Posterior cingulate gyrus (tissue), 11 donors: Measurements from ENCODE around the gene NEDD1.

Experiments
- DNase-seq, 10 donors: peaks; one replicate each; pipeline versions ENCODE4 v3.0.0 to v3.0.0-alpha.2; 2020 to 2021; ENCODE audit warnings: mixed read lengths in 3 of 10
- intact Hi-C: fragments of 100-400 bp; cut with DNase I; formaldehyde crosslinking; loops from one replicate; pipeline ENCODE4 v1.15.1; 2023

NEDD1 gene

GRCh38 chr12:96906849-96907670 is at the start of gene NEDD1:
NEDD1 (plus strand) TSS chr12:96907257; CDS start chr12:96909760, 2,503 bp downstream.
- peak; percentile 64 to 97 (median 78) for DNase-seq
- intact Hi-C loops, result no loop called here

DNA sequence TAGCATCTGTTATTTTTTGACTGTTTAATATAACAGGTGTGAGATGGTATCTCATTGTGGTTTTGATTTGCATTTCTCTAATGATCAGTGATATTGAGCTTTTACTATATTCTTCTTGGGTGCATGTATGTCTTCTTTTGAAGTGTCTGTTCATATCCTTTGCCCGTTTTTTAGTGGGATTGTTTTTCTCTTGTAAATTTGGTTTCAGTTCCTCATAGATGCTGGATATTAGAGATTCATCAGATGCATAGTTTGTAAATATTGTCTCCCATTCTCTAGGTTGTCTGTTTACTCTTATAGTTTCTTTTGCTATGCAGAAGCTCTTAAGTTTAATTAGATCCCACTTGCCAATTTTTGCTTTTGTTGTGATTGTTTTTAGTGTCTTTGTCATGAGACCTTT is 48.9 kb upstream of the NEDD1 start:
- intact Hi-C loops, result no loop called here
- DNase-seq, result no peak

GRCh38 chr12:96861656-96862055 is 45.4 kb upstream of the NEDD1 start:
- no peak for DNase-seq
- intact Hi-C loops, result no loop called here

DNA sequence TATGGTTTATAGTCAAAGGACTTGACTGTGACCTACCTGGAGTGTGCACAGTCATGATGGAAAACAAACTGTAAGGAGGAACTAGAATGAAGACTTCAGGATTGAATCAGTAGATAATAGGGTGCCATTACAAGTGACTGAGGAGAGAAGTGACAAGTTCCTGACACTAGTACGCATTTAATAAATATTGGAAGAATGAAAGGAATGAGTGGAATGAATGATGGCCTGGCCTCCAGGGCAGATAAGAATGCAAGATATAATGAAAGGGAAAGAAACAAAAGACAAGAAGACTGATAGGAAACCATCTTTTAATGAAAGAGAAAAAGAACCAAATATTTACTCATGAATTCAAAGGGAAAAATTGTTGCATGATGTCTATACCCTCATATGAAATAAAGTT is 44.7 kb upstream of the NEDD1 start:
- DNase-seq, result no peak
- intact Hi-C loops, result no loop called here

- DNase-seq, result no peak
- intact Hi-C loops, result no loop called here
Observed at GRCh38 chr12:96864335-96864734, 42.7 kb upstream of the NEDD1 start.

GRCh38 chr12:96866801-96867590 is 40.1 kb upstream of the NEDD1 start:
- intact Hi-C loops, result no loop called here
- no peak for DNase-seq

- no peak for DNase-seq
- intact Hi-C loops, result no loop called here
Observed at GRCh38 chr12:96870946-96871345, 36.1 kb upstream of the NEDD1 start.

DNA sequence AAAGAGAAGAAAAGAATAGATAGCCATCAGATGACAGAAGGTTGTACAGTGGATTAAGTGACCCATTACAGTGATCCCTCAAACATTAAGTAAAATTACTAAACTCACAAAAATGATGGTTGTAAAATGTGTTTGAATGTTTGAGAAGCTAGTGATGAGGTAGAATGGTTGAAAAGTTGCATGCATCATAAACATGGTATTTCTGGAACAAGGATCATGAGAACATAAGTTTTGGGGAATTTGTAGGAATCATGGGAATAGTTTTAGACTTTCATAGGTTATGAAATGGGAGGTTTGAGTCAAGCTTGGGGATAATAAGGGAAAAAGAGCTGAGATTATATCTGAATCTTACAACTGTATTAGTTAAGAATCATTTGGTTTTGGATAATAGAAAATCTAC is 34.1 kb upstream of the NEDD1 start:
- intact Hi-C loops, result no loop called here
- no peak for DNase-seq

GRCh38 chr12:96874211-96874610 is 32.8 kb upstream of the NEDD1 start:
- intact Hi-C loops, result no loop called here
- no peak for DNase-seq

DNA sequence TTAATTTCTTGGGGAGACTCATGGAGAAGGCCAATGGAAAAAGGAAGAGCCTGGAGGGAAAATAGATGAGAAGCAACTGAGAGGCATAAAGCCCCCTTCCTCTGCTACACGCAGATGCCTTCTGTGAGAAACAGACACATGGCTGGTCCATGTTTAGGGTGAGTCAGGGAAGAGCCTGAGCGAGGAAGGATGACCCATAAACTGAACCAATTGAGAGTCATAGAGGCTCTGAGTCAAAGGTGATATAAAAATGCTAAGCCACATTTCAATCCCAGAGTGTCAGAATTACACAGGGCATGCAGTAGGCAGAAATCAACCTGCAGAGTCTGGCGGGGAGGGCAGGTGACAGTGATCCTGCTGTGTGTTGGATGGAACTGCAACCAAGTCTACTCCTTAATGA is 30.1 kb upstream of the NEDD1 start:
- DNase-seq, result no peak
- intact Hi-C loops, result no loop called here

DNA sequence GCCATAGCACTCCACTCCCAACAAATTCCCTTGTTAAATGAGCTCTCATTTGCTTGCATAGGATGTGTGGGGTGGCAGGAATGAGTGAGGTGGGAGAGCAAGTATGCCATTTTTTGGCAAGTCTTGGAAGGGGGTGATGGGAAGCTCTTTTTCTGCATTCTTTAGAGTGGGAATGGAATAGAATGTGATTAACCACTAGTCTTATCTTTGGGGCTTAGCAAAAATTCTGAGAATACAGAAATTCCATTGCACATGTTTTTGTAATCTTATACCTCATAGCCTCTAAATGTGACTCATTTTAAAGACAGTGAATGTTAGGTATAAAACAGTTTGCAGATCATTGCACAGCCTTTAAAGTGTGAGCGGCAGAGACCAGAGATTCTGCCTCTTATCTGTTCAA is 28.4 kb upstream of the NEDD1 start:
- intact Hi-C loops, result no loop called here
- DNase-seq, result no peak

- peak in 1 of 10 donors; percentile 32 for DNase-seq
- intact Hi-C loops, result no loop called here
Observed at GRCh38 chr12:96879301-96879700, 27.8 kb upstream of the NEDD1 start.

- intact Hi-C loops, result no loop called here
- DNase-seq, result no peak
Observed at GRCh38 chr12:96880220-96880619, 26.8 kb upstream of the NEDD1 start.

GRCh38 chr12:96881608-96882007 is 25.4 kb upstream of the NEDD1 start:
- DNase-seq, result no peak
- intact Hi-C loops, result no loop called here

DNA sequence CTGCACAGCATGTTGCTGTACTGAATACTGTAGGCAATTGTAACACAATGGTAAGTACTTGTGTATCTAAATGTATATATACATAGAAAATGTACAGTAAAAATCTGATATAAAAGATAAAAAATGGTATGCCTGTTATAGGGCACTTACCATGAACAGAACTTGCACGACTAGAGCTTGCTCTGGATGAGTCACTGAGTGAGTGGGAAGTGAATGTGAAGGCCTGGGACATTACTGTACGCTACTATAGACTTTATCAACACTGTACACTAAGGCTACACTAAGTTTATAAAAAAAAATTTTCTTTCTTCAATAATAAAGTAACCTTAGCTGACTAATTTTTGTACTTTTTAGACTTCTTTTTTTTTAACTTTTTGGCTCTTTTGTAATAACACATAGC is 24.2 kb upstream of the NEDD1 start:
- no peak for DNase-seq

GRCh38 chr12:96883571-96883970 is 23.5 kb upstream of the NEDD1 start:
- intact Hi-C loops, result no loop called here
- no peak for DNase-seq

More for the DNA sequence above, 24.2 kb upstream of the NEDD1 start:
- intact Hi-C loops, result no loop called here

DNA sequence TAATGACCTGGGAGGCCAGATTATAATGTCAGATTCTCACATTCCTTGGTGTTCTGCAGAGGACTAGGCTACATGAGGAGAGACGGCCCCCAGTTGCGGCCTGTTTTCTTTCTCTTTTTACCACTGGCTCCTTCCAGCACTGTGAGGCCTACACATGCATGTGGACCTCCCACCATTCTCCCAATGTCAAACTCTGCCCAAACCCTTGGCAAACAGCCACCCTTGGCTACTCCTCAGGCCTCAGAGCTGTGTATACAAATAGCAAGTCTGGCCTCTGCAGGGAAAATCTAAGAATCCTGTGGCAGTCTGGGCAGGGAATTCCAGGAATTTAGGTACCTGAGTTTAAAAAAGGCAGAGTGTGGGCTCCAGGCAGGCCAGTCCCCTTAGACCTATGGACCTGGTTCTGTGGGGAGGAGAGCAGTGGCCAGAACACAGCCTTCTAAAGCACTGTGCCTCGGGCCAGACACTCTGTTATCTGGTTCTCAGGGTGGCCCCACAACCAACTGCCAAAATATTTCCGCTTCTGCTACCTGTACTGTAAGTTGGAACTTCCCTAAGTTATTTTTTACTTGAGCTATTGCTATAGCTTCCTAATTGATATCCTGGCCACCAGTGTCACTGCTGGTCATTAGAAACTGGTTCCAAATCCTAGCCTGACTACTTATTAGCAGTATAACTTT is 19.9 kb upstream of the NEDD1 start:
- intact Hi-C loops, result no loop called here
- DNase-seq, result peak in 7 of 10 donors; percentile 7 to 72 (median 38)

- DNase-seq, result no peak
- intact Hi-C loops, result no loop called here
Observed at GRCh38 chr12:96889273-96889933, 17.7 kb upstream of the NEDD1 start.

DNA sequence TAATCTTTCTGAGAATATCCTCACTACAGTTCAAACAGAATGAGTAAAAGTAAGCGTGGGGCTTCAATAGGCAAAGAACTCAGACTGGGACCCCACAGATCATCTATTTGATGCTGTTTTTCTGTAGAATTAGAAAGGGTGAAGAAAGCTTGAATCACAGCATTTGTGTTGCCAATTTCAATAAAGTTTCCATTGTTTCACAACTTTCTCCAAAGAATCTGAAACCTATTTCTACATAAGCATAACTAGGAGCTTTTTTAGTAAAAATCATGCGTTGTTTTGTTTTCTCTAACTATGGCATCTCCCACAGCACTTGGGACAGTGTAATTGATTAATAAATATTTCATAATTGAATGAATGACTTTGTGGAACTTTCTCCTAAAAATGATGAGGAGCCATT is 16.7 kb upstream of the NEDD1 start:
- DNase-seq, result no peak
- intact Hi-C loops, result no loop called here

- intact Hi-C loops, result no loop called here
- no peak for DNase-seq
Observed at GRCh38 chr12:96892104-96892503, 15.0 kb upstream of the NEDD1 start.

GRCh38 chr12:96897421-96897820 is 9.6 kb upstream of the NEDD1 start:
- intact Hi-C loops, result no loop called here
- DNase-seq, result no peak
